ENCODE measurements around the gene PLEKHO1.
"Not testable (repeated sequence)": the region's sequence is repeated elsewhere in the genome, so short reads cannot be mapped to it uniquely, and the experiment has no call there.

DNA sequence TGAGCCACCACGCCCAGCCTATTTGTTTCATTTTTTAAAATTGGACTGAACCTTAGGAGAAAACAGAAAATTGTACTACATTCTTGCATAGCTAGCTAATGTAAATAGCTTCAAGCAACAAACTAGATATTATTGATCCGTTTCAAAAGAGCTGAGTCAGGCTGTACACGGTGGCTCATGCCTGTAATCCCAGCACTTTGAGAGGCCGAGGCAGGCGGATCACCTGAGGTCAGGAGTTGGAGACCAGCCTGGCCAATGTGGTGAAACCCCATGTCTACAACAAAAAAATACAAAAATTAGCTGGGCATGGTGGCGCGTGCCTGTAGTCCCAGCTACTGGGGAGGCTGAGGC is 36.7 kb downstream of the PLEKHO1 start:
- TF ChIP-seq POLR2A (IDR thresholded peaks at IDR 0.05), result not testable (repeated sequence)
- TF ChIP-seq, protein P1, sequence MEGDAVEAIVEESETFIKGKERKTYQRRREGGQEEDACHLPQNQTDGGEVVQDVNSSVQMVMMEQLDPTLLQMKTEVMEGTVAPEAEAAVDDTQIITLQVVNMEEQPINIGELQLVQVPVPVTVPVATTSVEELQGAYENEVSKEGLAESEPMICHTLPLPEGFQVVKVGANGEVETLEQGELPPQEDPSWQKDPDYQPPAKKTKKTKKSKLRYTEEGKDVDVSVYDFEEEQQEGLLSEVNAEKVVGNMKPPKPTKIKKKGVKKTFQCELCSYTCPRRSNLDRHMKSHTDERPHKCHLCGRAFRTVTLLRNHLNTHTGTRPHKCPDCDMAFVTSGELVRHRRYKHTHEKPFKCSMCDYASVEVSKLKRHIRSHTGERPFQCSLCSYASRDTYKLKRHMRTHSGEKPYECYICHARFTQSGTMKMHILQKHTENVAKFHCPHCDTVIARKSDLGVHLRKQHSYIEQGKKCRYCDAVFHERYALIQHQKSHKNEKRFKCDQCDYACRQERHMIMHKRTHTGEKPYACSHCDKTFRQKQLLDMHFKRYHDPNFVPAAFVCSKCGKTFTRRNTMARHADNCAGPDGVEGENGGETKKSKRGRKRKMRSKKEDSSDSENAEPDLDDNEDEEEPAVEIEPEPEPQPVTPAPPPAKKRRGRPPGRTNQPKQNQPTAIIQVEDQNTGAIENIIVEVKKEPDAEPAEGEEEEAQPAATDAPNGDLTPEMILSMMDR (IDR thresholded peaks at IDR 0.05), result not testable (repeated sequence)
